CD4-positive, alpha-beta T cell (primary cell): ENCODE data around the gene RESP18. TPM values are rescaled to one million over a fixed set of nuclear protein-coding genes. Genes with fewer than 3 reads are reported as not detected.

Experiments used
- ATAC-seq: fragments of 200-7000 bp; cut with Tn5 transposase; one replicate; pipeline ENCODE4 v1.10.0; 2022; ENCODE audit warnings: mild to moderate bottlenecking; ENCODE audit not compliant: poor library complexity
- CTCF ChIA-PET: fragments of 350-600 bp; sonication (Branson Sonifier 250); formaldehyde crosslinking; loops from one replicate; lab custom pipeline; 2021; ENCODE audit warnings: antibody characterized with exemption, inconsistent platforms; lab: Charles Lee
- POLR2A ChIA-PET: fragments of 350-600 bp; sonication (Branson Sonifier 250); formaldehyde crosslinking; loops from one replicate; lab custom pipeline; 2021; ENCODE audit warnings: antibody characterized with exemption, inconsistent platforms; lab: Charles Lee
- DNase-seq, 14 experiments: peaks; one replicate each; pipeline ENCODE4 v3.0.0-alpha.2; 2013 to 2020; ENCODE audit warnings: mixed read lengths in 2 of 14
- H3K27ac ChIP-seq, 2 donors: one replicate each; pipeline versions ENCODE4 v1.5.1 to v1.7.0; 2013; ENCODE audit warnings: low read length in 2 of 2, low read depth in 1 of 2, mild to moderate bottlenecking in 1 of 2
- H3K27me3 ChIP-seq, 2 experiments: 1 replicate in 1 of 2; 2 replicates in 1 of 2; pipeline versions ENCODE4 v1.6.1 to v1.7.0; 2013; ENCODE audit warnings: low read length in 2 of 2, control low read depth in 1 of 2, mild to moderate bottlenecking in 1 of 2, moderate library complexity in 1 of 2; ENCODE audit not compliant: insufficient read depth in 2 of 2, control insufficient read depth in 1 of 2
- H3K36me3 ChIP-seq: one replicate; pipeline ENCODE4 v1.6.1; 2013; ENCODE audit warnings: low read length, control low read depth; ENCODE audit not compliant: insufficient read depth
- H3K4me1 ChIP-seq: one replicate; pipeline ENCODE4 v1.6.1; 2013; ENCODE audit warnings: low read length, control low read depth; ENCODE audit not compliant: insufficient read depth
- H3K4me3 ChIP-seq: one replicate; pipeline ENCODE4 v1.5.1; 2013; ENCODE audit warnings: mild to moderate bottlenecking, low read length, moderate library complexity
- H3K9me3 ChIP-seq, 2 experiments: 1 replicate in 1 of 2; 2 replicates in 1 of 2; pipeline versions ENCODE4 v1.6.1 to v1.7.0; 2013; ENCODE audit warnings: low read length in 2 of 2, mild to moderate bottlenecking in 2 of 2, control low read depth in 1 of 2, moderate library complexity in 1 of 2; ENCODE audit not compliant: control insufficient read depth in 1 of 2, insufficient read depth in 1 of 2
- H3K27ac Mint-ChIP-seq: one replicate; pipeline ENCODE4 v1.8.0; 2020; ENCODE audit warnings: mixed read lengths
- H3K27me3 Mint-ChIP-seq: one replicate; pipeline ENCODE4 v1.8.0; 2021; ENCODE audit warnings: mixed read lengths
- H3K36me3 Mint-ChIP-seq: one replicate; pipeline ENCODE4 v1.8.0; 2021; ENCODE audit warnings: low read depth, mixed read lengths
- H3K4me1 Mint-ChIP-seq: one replicate; pipeline ENCODE4 v1.8.0; 2021; ENCODE audit warnings: low read depth, mixed read lengths
- H3K4me3 Mint-ChIP-seq: one replicate; pipeline ENCODE4 v1.8.0; 2020; ENCODE audit warnings: mild to moderate bottlenecking, mixed read lengths
- H3K9me3 Mint-ChIP-seq: one replicate; pipeline ENCODE4 v1.8.0; 2020; ENCODE audit warnings: mixed read lengths
- CTCF ChIP-seq: fragments of 200-600 bp; IDR thresholded peaks from one replicate; pipeline ENCODE4 v1.8.0; 2022; ENCODE audit warnings: antibody characterized with exemption, mild to moderate bottlenecking
- intact Hi-C, 2 experiments: fragments of 100-400 bp; cut with DNase I in 1 of 2; cut with micrococcal nuclease in 1 of 2; formaldehyde crosslinking; loops; one replicate each; pipeline versions ENCODE4 v1.15.1 to v1.9.0; 2023 to 2025; cut with DNase I, micrococcal nuclease
- total RNA-seq, 174 experiments: library from RNA in 2 of 174; stranded (reverse) in 2 of 174; gene quantifications; one replicate each; pipeline ENCODE4 v1.2.3 and lab custom pipeline; 2021 to 2026

RESP18 gene
- total RNA-seq, 2 experiments from 2014 or later = not detected

- Histone ChIP-seq H3K4me3 (no peak overlapping the region), H3K27me3 (no peaks in the 10 kb centered on the region), H3K36me3 (peaks cover 58% of the 10 kb centered on the region), H3K4me1 (peaks cover 21% of the 10 kb centered on the region), H3K9me3 (no peaks in the 10 kb centered on the region), H3K27ac (peak overlapping the region in 1 of 2 donors; percentile 13)
- Mint-ChIP-seq H3K9me3 (no peaks in the 10 kb centered on the region), H3K36me3 (peaks cover 63% of the 10 kb centered on the region), H3K4me1 (peaks cover 20% of the 10 kb centered on the region), H3K27ac (no peak overlapping the region), H3K27me3 (no peaks in the 10 kb centered on the region), H3K4me3 (no peak overlapping the region)
- ChIA-PET POLR2A (interaction anchor here (1.0 to 1.2 kb wide), 2 partner anchors 10 to 108 kb away, joined by 3 to 5 read pairs; partner anchors contain the start of gene CNPPD1), CTCF (interaction anchor here (12.0 kb wide), 1 partner anchor 10 kb away, joined by 190 read pairs; no protein-coding TSS in a partner anchor)
- intact Hi-C loops = no loop called here
- TF ChIP-seq CTCF = no peak
- ATAC-seq = no peak
- DNase-seq = no peak
Measured at GRCh38 chr2:219284501-219285372, 47.8 kb downstream of the RESP18 start.

GRCh38 chr2:219282943-219283581 lies 49.5 kb downstream of the RESP18 start:
- H3K27ac ChIP-seq = no peak overlapping the region
- H3K4me3 ChIP-seq = no peak overlapping the region
- no peak for TF ChIP-seq CTCF
- Mint-ChIP-seq H3K36me3 (peaks cover 67% of the 10 kb centered on the region), H3K4me3 (peak overlapping the region; percentile 25), H3K4me1 (peaks cover 34% of the 10 kb centered on the region), H3K27me3 (no peaks in the 10 kb centered on the region), H3K27ac (peak overlapping the region; percentile 98), H3K9me3 (no peaks in the 10 kb centered on the region)
- intact Hi-C loops = no loop called here
- no peak for ATAC-seq
- peaks cover 34% of the 10 kb centered on the region for H3K4me1 ChIP-seq
- POLR2A ChIA-PET = interaction anchor here (7.5 kb wide), 1 partner anchor 31 kb away, joined by 202 read pairs; the partner anchor contains the start of genes TUBA4A and TUBA4B
- no peak for DNase-seq
- no peaks in the 10 kb centered on the region for H3K9me3 ChIP-seq
- H3K27me3 ChIP-seq = no peaks in the 10 kb centered on the region
- H3K36me3 ChIP-seq = peaks cover 58% of the 10 kb centered on the region
- CTCF ChIA-PET = interaction anchor here (12.0 kb wide), 1 partner anchor 12 kb away, joined by 190 read pairs; no protein-coding TSS in a partner anchor

- Mint-ChIP-seq H3K4me3 (no peak overlapping the region), H3K4me1 (peaks cover 41% of the 10 kb centered on the region), H3K27ac (peak overlapping the region; percentile 98), H3K36me3 (peaks cover 67% of the 10 kb centered on the region), H3K27me3 (no peaks in the 10 kb centered on the region), H3K9me3 (no peaks in the 10 kb centered on the region)
- intact Hi-C loops = no loop called here
- CTCF ChIA-PET = interaction anchor here (12.0 kb wide), 1 partner anchor 12 kb away, joined by 190 read pairs; no protein-coding TSS in a partner anchor
- no peak for DNase-seq
- no peak overlapping the region for H3K4me3 ChIP-seq
- H3K36me3 ChIP-seq = peaks cover 58% of the 10 kb centered on the region
- POLR2A ChIA-PET = interaction anchor here (1.5 to 7.5 kb wide), 3 partner anchors 13 to 106 kb away, joined by 3 to 202 read pairs (median 7); partner anchors contain the start of genes TUBA4A and TUBA4B
- no peak for ATAC-seq
- no peak for TF ChIP-seq CTCF
- no peaks in the 10 kb centered on the region for H3K9me3 ChIP-seq
- H3K4me1 ChIP-seq = peaks cover 41% of the 10 kb centered on the region
- H3K27me3 ChIP-seq = no peaks in the 10 kb centered on the region
- no peak overlapping the region for H3K27ac ChIP-seq
Measured at GRCh38 chr2:219282375-219282774, 50.2 kb downstream of the RESP18 start.
